KMS-11 (cell line): ENCODE measurements around the gene SFT2D2.

Source experiments
- H2AFZ ChIP-seq: fragments of 200-600 bp; sonication (generic); 2 replicates; pipeline ENCODE4 v1.6.1; 2016; ENCODE audit warnings: antibody characterized with exemption, mixed run types, low read depth
- H3K27ac ChIP-seq: fragments of 200-600 bp; sonication (generic); 2 replicates; pipeline ENCODE4 v1.6.1; 2016; ENCODE audit warnings: mild to moderate bottlenecking, mixed run types
- H3K27me3 ChIP-seq: fragments of 200-600 bp; sonication (generic); 2 replicates; pipeline ENCODE4 v1.6.1; 2017; ENCODE audit warnings: mild to moderate bottlenecking, low read depth, mixed run types, moderate library complexity; ENCODE audit not compliant: insufficient read depth
- H3K36me3 ChIP-seq: fragments of 200-600 bp; sonication (generic); 2 replicates; pipeline ENCODE4 v1.6.1; 2017; ENCODE audit warnings: mild to moderate bottlenecking, mixed run types; ENCODE audit not compliant: insufficient read depth
- H3K4me1 ChIP-seq: fragments of 200-600 bp; sonication (generic); 2 replicates; pipeline ENCODE4 v1.6.1; 2016; ENCODE audit warnings: mild to moderate bottlenecking, low read depth, mixed run types; ENCODE audit not compliant: poor library complexity, severe bottlenecking
- H3K4me2 ChIP-seq: fragments of 200-600 bp; sonication (generic); 2 replicates; pipeline ENCODE4 v1.7.0; 2016; ENCODE audit warnings: mild to moderate bottlenecking, mixed run types
- H3K4me3 ChIP-seq: fragments of 200-600 bp; sonication (generic); IDR thresholded peaks from 2 replicates; pipeline ENCODE4 v1.6.1; 2017; ENCODE audit warnings: low read depth, low read length, mixed read lengths; ENCODE audit not compliant: insufficient read depth
- H3K79me2 ChIP-seq: fragments of 200-600 bp; sonication (generic); 2 replicates; pipeline ENCODE4 v1.6.1; 2016; ENCODE audit warnings: low read depth, mixed run types; ENCODE audit not compliant: insufficient read depth
- H3K9ac ChIP-seq: fragments of 200-600 bp; sonication (generic); 2 replicates; pipeline ENCODE4 v1.6.1; 2016; ENCODE audit warnings: mild to moderate bottlenecking, mixed run types
- H4K20me1 ChIP-seq: fragments of 200-600 bp; sonication (generic); 2 replicates; pipeline ENCODE4 v1.6.1; 2016; ENCODE audit warnings: mild to moderate bottlenecking, mixed run types; ENCODE audit not compliant: insufficient read depth
- CTCF ChIP-seq: fragments of 200-600 bp; sonication (generic); conservative IDR thresholded peaks from 2 replicates; pipeline ENCODE4 v1.6.1; 2017; ENCODE audit warnings: low read depth, mild to moderate bottlenecking, antibody characterized with exemption, low read length, moderate library complexity, mixed read lengths

The SFT2D2 gene

GRCh38 chr1:168293356-168293755 lies 67.6 kb downstream of the SFT2D2 start:
- no peak for TF ChIP-seq CTCF
- no peaks in the 10 kb centered on the region for H3K36me3 ChIP-seq

GRCh38 chr1:168295411-168296114 lies 69.8 kb downstream of the SFT2D2 start:
- no peak overlapping the region for H3K4me2 ChIP-seq
- no peak overlapping the region for H3K9ac ChIP-seq
- no peaks in the 10 kb centered on the region for H3K36me3 ChIP-seq
- no peaks in the 10 kb centered on the region for H3K79me2 ChIP-seq
- H2AFZ ChIP-seq: no peak overlapping the region
- no peaks in the 10 kb centered on the region for H4K20me1 ChIP-seq
- H3K27ac ChIP-seq: no peak overlapping the region
- no peaks in the 10 kb centered on the region for H3K27me3 ChIP-seq
- peaks cover 17% of the 10 kb centered on the region for H3K4me1 ChIP-seq
- no peak for TF ChIP-seq CTCF
- H3K4me3 ChIP-seq: no peak overlapping the region

More at GRCh38 chr1:168293356-168293755, 67.6 kb downstream of the SFT2D2 start:
- Histone ChIP-seq H3K4me2 (no peak overlapping the region), H3K79me2 (no peaks in the 10 kb centered on the region), H2AFZ (no peak overlapping the region), H3K4me3 (no peak overlapping the region), H4K20me1 (no peaks in the 10 kb centered on the region), H3K27me3 (no peaks in the 10 kb centered on the region), H3K27ac (no peak overlapping the region), H3K9ac (no peak overlapping the region), H3K4me1 (peaks cover 17% of the 10 kb centered on the region)

- no peaks in the 10 kb centered on the region for H3K27me3 ChIP-seq
- no peaks in the 10 kb centered on the region for H3K79me2 ChIP-seq
- H3K4me3 ChIP-seq: no peak overlapping the region
These were observed 71.4 kb downstream of the SFT2D2 start for GRCh38 chr1:168297019-168297730.

GRCh38 chr1:168298446-168298845 lies 72.6 kb downstream of the SFT2D2 start:
- Histone ChIP-seq H3K79me2 (no peaks in the 10 kb centered on the region), H3K36me3 (no peaks in the 10 kb centered on the region), H4K20me1 (no peaks in the 10 kb centered on the region), H3K27ac (no peak overlapping the region), H3K4me2 (no peak overlapping the region), H3K4me1 (no peaks in the 10 kb centered on the region), H3K27me3 (no peaks in the 10 kb centered on the region), H2AFZ (no peak overlapping the region), H3K4me3 (no peak overlapping the region), H3K9ac (no peak overlapping the region)
- no peak for TF ChIP-seq CTCF

More at GRCh38 chr1:168297019-168297730, 71.4 kb downstream of the SFT2D2 start:
- no peak overlapping the region for H2AFZ ChIP-seq
- no peak overlapping the region for H3K4me2 ChIP-seq
- no peak overlapping the region for H3K27ac ChIP-seq
- TF ChIP-seq CTCF: no peak
- peaks cover 2% of the 10 kb centered on the region for H3K4me1 ChIP-seq
- no peaks in the 10 kb centered on the region for H3K36me3 ChIP-seq
- H3K9ac ChIP-seq: no peak overlapping the region
- H4K20me1 ChIP-seq: no peaks in the 10 kb centered on the region
